ENCODE data around the gene RBSN.

The RBSN gene

DNA sequence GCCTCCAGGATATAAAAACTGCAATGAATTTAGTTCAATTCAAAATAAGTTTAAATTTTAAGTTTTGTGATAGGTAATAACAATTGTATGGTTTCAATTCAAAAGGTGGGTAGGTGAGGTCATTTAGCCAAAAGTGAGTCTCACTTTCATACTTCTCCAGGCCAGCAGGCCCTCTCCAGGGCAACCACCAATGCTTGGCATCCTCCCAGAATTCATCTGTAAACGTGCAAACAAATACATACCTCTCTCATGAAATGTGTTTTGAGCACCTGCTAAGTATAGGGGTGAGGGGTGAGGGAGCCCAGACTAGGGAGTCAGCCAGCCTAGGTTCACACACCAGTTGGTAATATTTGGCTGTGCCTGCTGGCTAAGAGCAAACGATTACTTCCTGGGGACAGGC, 22.0 kb upstream of the RBSN start:
- CTCF ChIA-PET, result no interaction called here
- POLR2A ChIA-PET, result interaction anchor here (0.6 to 0.9 kb wide), 2 partner anchors 85 to 86 kb away, joined by 3 to 4 read pairs; partner anchors contain the start of gene CAPN7

DNA sequence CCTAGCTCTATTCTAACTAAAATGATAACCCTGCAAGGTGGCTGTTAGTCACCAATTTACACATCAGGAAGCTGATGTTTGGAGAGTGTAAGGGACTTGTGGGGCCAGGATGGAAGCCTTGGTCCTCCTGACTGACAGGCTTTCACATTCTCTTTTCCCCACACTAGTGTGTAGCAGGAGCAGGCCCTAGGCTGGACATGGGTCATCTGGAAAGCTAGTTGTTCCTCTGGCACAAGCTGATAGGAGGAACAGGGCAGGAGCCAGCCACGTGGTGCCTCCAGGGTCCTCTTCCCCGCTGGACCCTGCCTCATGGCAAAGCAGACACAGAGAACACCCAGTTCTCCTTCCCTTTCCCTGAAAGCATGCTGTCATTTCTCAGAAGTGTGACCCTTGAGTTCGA, 18.1 kb upstream of the RBSN start:
- POLR2A ChIA-PET, result no interaction called here
- CTCF ChIA-PET, result interaction anchor here (0.6 kb wide), 1 partner anchor 8 kb away, joined by 4 read pairs; no protein-coding TSS in a partner anchor
- TF ChIP-seq TARDBP (IDR thresholded peaks at IDR 0.05) (no peak), ARNT (IDR thresholded peaks at IDR 0.05) (no peak), L3MBTL2 (conservative IDR thresholded peaks at IDR 0.05) (no peak), SP1 (IDR thresholded peaks at IDR 0.05) (no peak)
- TF ChIP-seq, protein P1, sequence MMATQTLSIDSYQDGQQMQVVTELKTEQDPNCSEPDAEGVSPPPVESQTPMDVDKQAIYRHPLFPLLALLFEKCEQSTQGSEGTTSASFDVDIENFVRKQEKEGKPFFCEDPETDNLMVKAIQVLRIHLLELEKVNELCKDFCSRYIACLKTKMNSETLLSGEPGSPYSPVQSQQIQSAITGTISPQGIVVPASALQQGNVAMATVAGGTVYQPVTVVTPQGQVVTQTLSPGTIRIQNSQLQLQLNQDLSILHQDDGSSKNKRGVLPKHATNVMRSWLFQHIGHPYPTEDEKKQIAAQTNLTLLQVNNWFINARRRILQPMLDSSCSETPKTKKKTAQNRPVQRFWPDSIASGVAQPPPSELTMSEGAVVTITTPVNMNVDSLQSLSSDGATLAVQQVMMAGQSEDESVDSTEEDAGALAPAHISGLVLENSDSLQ (IDR thresholded peaks at IDR 0.05), result no peak
- no peak for DNase-seq (ENCODE audit: extremely low spot score)

More for the DNA sequence above, 22.0 kb upstream of the RBSN start:
- DNase-seq (ENCODE audit: extremely low spot score), result no peak
- TF ChIP-seq SP1 (IDR thresholded peaks at IDR 0.05) (no peak), BHLHE40 (IDR thresholded peaks at IDR 0.05; ENCODE audit: borderline replicate concordance) (no peak), TARDBP (IDR thresholded peaks at IDR 0.05) (no peak), FOXM1 (IDR thresholded peaks at IDR 0.05; ENCODE audit: borderline replicate concordance) (no peak)

DNA sequence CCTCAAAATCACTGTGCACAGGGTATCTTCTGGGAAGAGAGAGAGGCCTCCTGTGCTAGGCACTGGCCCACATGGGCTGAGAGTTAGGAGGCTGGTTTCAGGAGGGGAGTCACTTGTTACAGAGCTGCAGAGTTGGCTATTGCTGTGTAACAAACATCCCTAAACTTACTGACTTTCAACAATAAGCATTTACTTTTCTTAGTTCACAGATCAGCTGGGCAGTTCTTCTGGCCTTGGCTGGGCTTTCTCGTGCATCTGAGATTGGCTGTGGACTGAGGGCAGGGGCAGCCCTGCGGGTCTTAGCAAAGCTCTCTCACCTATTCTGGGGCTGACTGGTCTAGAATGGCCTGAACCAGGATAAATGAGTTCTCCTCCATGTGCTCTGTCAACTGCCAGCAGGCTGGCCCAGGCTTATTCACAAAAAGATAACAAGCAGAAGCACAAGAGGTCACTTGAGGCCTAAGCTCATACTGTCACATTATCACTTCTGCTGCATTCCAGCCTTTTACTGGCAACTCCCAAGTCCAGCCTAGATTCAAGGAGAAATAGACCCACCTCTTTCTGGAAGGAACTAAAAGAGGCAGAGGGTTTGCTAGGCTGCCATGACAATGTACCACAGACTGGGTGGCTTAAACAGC, 17.2 kb upstream of the RBSN start:
- ChIA-PET POLR2A (interaction anchor here (0.7 kb wide), 1 partner anchor 17 kb away, joined by 3 read pairs; the partner anchor contains the start of gene RBSN), CTCF (interaction anchor here (0.6 to 0.9 kb wide), 2 partner anchors 7 to 125 kb away, joined by 3 to 4 read pairs; no protein-coding TSS in a partner anchor)
- TF ChIP-seq ARNT (IDR thresholded peaks at IDR 0.05) (no peak), L3MBTL2 (conservative IDR thresholded peaks at IDR 0.05) (no peak), LEF1 (IDR thresholded peaks at IDR 0.05; ENCODE audit: borderline replicate concordance) (no peak), ZNF384 (IDR thresholded peaks at IDR 0.05) (no peak), SUZ12 (IDR thresholded peaks at IDR 0.05) (no peak), NFRKB (IDR thresholded peaks at IDR 0.05) (no peak), CTBP1 (IDR thresholded peaks at IDR 0.05; ENCODE audit: borderline replicate concordance) (no peak), SP1 (IDR thresholded peaks at IDR 0.05) (no peak), FOXK2 (IDR thresholded peaks at IDR 0.05) (no peak), HDGF (IDR thresholded peaks at IDR 0.05; ENCODE audit: borderline replicate concordance) (no peak), FOXA1 (IDR thresholded peaks at IDR 0.05) (no peak)
- TF ChIP-seq, protein P1 (IDR thresholded peaks at IDR 0.05), result no peak
- no peak for DNase-seq (ENCODE audit: extremely low spot score)

DNA sequence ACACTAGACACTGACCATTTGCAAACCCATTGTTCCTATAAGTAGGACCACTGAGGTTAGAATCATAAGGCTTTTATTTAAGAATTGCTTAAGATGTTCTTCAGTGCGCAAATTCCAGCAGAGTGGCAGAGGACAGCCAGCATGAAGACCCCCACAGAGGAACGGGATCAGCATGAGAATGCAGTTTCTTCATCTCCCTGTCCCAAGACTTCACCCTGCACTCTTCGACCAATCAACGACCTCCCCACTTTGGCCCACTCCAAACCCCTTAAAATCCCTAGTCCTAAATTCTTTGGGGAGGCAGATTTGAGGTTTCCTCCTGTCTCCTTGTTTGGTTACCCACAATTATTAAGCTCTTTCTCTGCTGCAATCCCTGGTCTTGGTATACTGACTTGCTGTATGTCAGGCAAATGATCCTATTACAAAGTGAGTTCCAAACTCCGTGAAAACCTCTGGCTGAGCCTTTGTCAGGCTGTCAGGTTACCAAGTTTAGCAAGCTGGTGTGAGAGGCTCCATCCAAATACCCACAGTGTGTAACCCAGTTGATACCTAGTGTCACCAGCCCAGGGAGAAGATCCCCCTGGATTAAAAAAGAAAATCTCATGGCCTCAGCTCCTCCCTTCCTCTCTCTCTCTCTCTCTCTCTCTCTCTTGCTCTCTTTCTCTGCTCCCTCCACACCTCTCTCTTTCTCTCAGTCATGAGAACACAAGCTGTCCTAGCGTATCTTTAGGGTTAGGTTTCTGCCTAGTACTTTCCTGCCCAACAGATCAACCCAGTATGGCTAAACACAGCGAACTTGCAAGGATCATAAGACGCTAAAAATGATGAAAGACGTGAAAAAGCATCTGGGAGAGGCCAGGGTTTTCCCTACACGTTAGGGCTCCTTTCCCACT, 15.8 kb upstream of the RBSN start:
- ChIA-PET CTCF (no interaction called here), POLR2A (no interaction called here)
- DNase-seq (ENCODE audit: extremely low spot score), result no peak

DNA sequence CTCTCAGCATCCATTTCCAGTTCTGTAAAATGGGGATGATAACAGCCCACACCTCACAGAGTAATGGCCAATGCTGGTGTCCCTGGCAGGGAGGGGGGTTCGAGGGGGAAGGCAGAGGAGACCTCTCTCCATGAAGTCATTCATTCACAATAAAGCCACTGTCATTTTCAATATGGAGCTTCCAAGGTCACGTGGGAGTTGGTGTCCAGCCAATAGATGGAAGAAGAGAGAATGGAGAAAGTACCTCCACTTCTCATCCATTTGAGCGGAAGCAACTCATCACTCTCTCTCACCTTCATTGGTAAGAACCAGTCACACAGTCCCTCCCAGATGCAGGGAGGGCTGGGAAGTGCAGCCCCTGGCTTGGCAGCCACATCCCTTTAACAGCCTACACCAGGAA, 14.9 kb upstream of the RBSN start:
- ChIA-PET POLR2A (no interaction called here), CTCF (no interaction called here)
- DNase-seq (ENCODE audit: extremely low spot score), result no peak
- no peak for TF ChIP-seq ARNT (IDR thresholded peaks at IDR 0.05)
- no peak for TF ChIP-seq NFRKB (IDR thresholded peaks at IDR 0.05)
- no peak for TF ChIP-seq SUZ12 (IDR thresholded peaks at IDR 0.05)
- TF ChIP-seq, protein P1 (IDR thresholded peaks at IDR 0.05), result no peak
- TF ChIP-seq FOXK2 (IDR thresholded peaks at IDR 0.05), result no peak
- no peak for TF ChIP-seq FOXM1 (IDR thresholded peaks at IDR 0.05; ENCODE audit: borderline replicate concordance)
- TF ChIP-seq HDGF (IDR thresholded peaks at IDR 0.05; ENCODE audit: borderline replicate concordance), result no peak
- TF ChIP-seq SP1 (IDR thresholded peaks at IDR 0.05), result no peak
- TF ChIP-seq CTBP1 (IDR thresholded peaks at IDR 0.05; ENCODE audit: borderline replicate concordance), result no peak
- no peak for TF ChIP-seq BHLHE40 (IDR thresholded peaks at IDR 0.05; ENCODE audit: borderline replicate concordance)
- TF ChIP-seq ZNF384 (IDR thresholded peaks at IDR 0.05), result no peak
- no peak for TF ChIP-seq FOXA1 (IDR thresholded peaks at IDR 0.05)
- no peak for TF ChIP-seq LEF1 (IDR thresholded peaks at IDR 0.05; ENCODE audit: borderline replicate concordance)

More for the DNA sequence above, 15.8 kb upstream of the RBSN start:
- TF ChIP-seq L3MBTL2 (conservative IDR thresholded peaks at IDR 0.05) (no peak), SUZ12 (IDR thresholded peaks at IDR 0.05) (no peak), FOXK2 (IDR thresholded peaks at IDR 0.05) (no peak), TARDBP (IDR thresholded peaks at IDR 0.05) (no peak), BHLHE40 (IDR thresholded peaks at IDR 0.05; ENCODE audit: borderline replicate concordance) (no peak), ELF4 (IDR thresholded peaks at IDR 0.05) (no peak), SP1 (IDR thresholded peaks at IDR 0.05) (no peak), ZNF384 (IDR thresholded peaks at IDR 0.05) (no peak), FOXA1 (IDR thresholded peaks at IDR 0.05) (no peak), CTBP1 (IDR thresholded peaks at IDR 0.05; ENCODE audit: borderline replicate concordance) (no peak), ARNT (IDR thresholded peaks at IDR 0.05) (no peak)

DNA sequence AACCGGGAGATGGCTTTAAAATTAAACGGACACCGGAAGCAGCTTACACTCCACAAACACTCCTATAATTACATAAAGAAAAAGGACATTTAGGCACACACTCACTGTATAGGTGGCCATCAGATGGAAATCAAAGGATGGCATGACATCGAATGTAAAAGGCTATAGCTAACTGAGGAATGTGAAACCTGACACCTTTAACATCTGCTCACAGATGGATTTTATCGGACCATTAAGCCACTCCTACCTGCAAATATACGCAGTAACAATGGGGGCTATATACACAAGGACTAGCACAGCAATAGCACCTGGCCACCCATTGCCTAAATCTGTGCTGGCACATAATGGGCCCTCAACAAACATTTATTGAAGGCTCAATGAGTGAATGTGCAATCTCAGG, 14.5 kb upstream of the RBSN start:
- CTCF ChIA-PET, result interaction anchor here (0.6 kb wide), 1 partner anchor 208 kb away, joined by 3 read pairs; no protein-coding TSS in a partner anchor
- no peak for TF ChIP-seq ARNT (IDR thresholded peaks at IDR 0.05)
- TF ChIP-seq, protein P1 (IDR thresholded peaks at IDR 0.05), result no peak
- TF ChIP-seq FOXA1 (IDR thresholded peaks at IDR 0.05), result no peak
- no peak for TF ChIP-seq TARDBP (IDR thresholded peaks at IDR 0.05)

More for the DNA sequence above, 14.5 kb upstream of the RBSN start:
- no peak for DNase-seq (ENCODE audit: extremely low spot score)
- POLR2A ChIA-PET, result no interaction called here
